Nephron progenitor cell (in vitro differentiated cells): ENCODE results near the gene TFB2M.
"Not testable (repeated sequence)": the region's sequence is repeated elsewhere in the genome, so short reads cannot be mapped to it uniquely, and the experiment has no call there.

Experiments
- DNase-seq: peaks from one replicate; pipeline ENCODE4 v3.0.0; 2021
- H3K27ac Mint-ChIP-seq: 2 replicates; pipeline ENCODE4 v1.8.0; 2021; ENCODE audit warnings: mild to moderate bottlenecking, moderate library complexity, mixed read lengths
- H3K27me3 Mint-ChIP-seq: 2 replicates; pipeline ENCODE4 v1.8.0; 2021; ENCODE audit warnings: mild to moderate bottlenecking, low read depth, mixed read lengths; ENCODE audit not compliant: poor library complexity
- H3K36me3 Mint-ChIP-seq: 2 replicates; pipeline ENCODE4 v1.8.0; 2021; ENCODE audit warnings: low read depth, mixed read lengths
- H3K4me1 Mint-ChIP-seq: 2 replicates; pipeline ENCODE4 v1.8.0; 2021; ENCODE audit warnings: mixed read lengths
- H3K4me3 Mint-ChIP-seq: 2 replicates; pipeline ENCODE4 v1.8.0; 2021; ENCODE audit warnings: mild to moderate bottlenecking, moderate library complexity, mixed read lengths
- H3K9me3 Mint-ChIP-seq: 2 replicates; pipeline ENCODE4 v1.8.0; 2021; ENCODE audit warnings: mild to moderate bottlenecking, moderate library complexity, mixed read lengths
- TF ChIP-seq, protein P1 (sequence below): fragments of 200-600 bp; sonication (generic); IDR thresholded peaks from 2 replicates; pipeline ENCODE4 v1.5.0; 2021; ENCODE audit warnings: antibody characterized with exemption

TFB2M gene, protein sequence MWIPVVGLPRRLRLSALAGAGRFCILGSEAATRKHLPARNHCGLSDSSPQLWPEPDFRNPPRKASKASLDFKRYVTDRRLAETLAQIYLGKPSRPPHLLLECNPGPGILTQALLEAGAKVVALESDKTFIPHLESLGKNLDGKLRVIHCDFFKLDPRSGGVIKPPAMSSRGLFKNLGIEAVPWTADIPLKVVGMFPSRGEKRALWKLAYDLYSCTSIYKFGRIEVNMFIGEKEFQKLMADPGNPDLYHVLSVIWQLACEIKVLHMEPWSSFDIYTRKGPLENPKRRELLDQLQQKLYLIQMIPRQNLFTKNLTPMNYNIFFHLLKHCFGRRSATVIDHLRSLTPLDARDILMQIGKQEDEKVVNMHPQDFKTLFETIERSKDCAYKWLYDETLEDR

DNA sequence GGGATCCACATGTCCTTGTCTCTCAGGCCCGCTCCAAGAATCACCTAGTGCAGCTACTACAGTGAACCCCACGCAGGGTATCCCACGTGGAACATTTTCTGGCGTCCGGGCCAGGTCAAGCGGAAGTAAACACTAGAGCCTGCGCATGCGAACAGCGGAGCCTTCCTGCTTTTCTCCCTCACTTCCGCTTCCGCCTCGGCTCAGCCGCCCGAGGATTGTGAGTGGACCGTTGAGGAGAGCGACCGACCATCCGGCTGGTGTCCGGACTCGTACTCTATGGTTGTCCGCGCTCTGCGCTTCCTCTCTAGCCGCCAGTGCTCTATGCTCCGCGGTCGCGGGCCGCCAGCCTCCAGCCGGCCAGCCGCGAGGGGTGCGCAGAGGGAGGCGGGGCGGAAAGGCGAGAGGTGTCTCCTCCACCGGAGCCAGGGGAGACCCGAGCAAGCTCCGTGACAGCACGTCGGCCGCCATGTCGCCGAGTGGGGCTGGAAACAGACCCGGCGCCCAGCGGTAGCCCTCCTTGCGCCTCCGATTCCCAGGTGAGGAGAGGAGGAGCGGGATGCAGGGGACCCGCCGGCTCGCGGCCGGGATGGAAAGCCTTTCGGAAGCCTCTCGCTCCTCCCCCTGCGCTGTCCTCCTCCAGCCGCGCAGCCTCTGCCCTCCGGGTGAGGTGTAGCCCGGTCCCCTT is at the start of gene TFB2M, which contains the start of gene CNST:
Gene TFB2M (minus strand): TSS at position 134 of the 685 bp plus-strand sequence. CDS start 123 bp downstream, at position 11.
Gene CNST (plus strand): TSS at position 329 of the 685 bp plus-strand sequence. CDS start 25,107 bp downstream, outside the sequence.
- TF ChIP-seq, protein P1, sequence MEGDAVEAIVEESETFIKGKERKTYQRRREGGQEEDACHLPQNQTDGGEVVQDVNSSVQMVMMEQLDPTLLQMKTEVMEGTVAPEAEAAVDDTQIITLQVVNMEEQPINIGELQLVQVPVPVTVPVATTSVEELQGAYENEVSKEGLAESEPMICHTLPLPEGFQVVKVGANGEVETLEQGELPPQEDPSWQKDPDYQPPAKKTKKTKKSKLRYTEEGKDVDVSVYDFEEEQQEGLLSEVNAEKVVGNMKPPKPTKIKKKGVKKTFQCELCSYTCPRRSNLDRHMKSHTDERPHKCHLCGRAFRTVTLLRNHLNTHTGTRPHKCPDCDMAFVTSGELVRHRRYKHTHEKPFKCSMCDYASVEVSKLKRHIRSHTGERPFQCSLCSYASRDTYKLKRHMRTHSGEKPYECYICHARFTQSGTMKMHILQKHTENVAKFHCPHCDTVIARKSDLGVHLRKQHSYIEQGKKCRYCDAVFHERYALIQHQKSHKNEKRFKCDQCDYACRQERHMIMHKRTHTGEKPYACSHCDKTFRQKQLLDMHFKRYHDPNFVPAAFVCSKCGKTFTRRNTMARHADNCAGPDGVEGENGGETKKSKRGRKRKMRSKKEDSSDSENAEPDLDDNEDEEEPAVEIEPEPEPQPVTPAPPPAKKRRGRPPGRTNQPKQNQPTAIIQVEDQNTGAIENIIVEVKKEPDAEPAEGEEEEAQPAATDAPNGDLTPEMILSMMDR, result no peak

DNA sequence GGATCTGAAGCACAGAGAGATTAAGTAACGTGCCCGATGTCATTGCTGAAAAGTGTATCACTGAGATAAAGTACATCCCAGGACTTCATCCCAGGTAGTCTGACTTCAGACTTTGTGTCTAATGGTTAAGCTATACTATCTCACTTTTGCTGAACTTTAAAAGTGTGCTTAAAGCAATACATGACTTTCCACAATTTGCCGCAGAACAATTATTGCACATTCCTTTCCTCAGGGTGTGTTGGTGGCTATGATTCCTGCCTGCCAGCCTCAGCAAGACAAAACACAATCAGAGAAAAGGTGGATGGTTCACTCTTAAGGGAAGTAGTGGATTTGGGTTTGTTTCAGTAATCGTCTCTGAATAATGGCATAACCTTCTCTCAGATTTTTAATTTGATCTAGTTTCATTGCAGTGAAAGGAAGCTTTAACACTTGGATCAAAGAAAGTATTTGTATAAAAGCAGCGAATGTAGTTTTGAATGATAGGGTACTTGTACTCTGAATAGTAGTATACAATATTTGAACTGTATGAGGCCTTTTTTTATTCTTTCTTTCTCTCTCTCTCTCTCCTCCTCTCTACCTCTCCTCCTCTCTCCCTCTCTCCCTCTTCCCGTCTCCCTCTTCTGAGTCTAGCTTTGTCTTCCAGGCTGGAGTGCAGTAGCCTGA is 47.2 kb upstream of the TFB2M start:
- Mint-ChIP-seq H3K4me1 (peaks cover 26% of the 10 kb centered on the region), H3K27me3 (no peaks in the 10 kb centered on the region), H3K27ac (peak overlapping the region; percentile 57), H3K9me3 (no peaks in the 10 kb centered on the region), H3K4me3 (no peak overlapping the region), H3K36me3 (peaks cover 25% of the 10 kb centered on the region)
- TF ChIP-seq, protein P1, result no peak
- DNase-seq, result no peak

More for the DNA sequence above, at the start of gene TFB2M, which contains the start of gene CNST:
- Mint-ChIP-seq H3K36me3 (peaks cover 6% of the 10 kb centered on the region), H3K4me1 (peaks cover 39% of the 10 kb centered on the region), H3K27ac (peak within 1 kb of the TSS; percentile 99), H3K27me3 (no peaks in the 10 kb centered on the region), H3K4me3 (peak within 1 kb of the TSS; percentile 99), H3K9me3 (no peaks in the 10 kb centered on the region)
- DNase-seq, result peak; percentile 97

DNA sequence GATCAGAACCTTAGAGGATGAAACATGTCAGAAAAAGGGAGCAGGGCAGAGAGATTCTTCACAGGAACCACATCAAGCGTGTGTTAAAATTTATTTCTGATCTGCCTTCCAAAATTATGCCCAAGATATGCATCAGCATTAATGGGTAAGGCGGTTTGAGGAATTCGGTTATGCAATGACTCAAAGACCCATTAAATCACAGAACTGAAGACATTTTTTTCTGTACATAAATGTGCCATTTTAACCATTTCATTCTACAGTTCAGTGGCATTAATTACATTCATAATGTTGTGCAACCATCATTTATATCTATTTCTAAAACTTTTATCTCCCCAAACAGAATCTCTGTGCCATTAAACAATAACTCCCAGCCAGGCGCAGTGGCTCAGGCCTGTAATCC is 43.6 kb upstream of the TFB2M start:
- no peaks in the 10 kb centered on the region for H3K27me3 Mint-ChIP-seq
- H3K4me1 Mint-ChIP-seq, result peaks cover 17% of the 10 kb centered on the region
- TF ChIP-seq, protein P1, result no peak
- H3K4me3 Mint-ChIP-seq, result no peak overlapping the region
- peaks cover 24% of the 10 kb centered on the region for H3K9me3 Mint-ChIP-seq
- peaks cover 42% of the 10 kb centered on the region for H3K36me3 Mint-ChIP-seq
- no peak for DNase-seq
- no peak overlapping the region for H3K27ac Mint-ChIP-seq

DNA sequence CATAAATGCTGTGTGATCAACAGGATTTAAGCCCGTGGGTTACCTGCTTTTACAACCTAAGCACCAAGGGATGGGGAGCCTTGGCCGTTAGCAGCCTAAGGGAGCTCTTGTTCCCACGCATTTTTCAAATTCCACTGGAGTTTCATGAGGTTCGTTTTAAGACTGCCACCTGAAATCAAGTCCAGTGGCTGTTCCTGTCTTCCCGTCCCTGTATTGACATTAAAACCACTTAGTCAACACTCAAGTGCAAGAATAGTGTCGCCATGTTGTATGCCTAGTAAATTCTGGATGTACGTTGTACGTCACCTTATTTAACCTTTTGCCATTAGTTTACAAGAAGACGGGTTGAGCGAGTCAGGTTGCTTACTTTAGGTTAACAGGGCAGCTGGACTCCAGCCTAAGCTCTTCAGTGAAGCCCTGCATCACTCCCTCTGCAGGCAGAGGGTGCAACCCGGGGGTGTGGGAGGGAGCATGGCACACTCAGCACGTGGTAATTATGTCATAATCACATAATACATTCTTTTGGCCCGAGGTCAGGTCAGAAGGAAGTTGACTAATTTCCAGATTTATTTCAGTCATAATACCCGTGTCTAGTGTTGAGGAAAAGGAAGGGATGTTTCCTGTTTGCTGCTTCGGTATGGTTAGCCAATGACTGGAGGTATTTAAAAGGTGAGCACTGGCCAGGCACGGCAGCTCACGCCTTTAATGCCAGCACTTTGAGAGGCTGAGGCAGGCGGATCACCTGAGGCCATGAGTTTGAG is 42.7 kb upstream of the TFB2M start:
- Mint-ChIP-seq H3K9me3 (peaks cover 32% of the 10 kb centered on the region), H3K27ac (peak overlapping the region; percentile 13), H3K4me3 (no peak overlapping the region), H3K36me3 (peaks cover 45% of the 10 kb centered on the region), H3K4me1 (peaks cover 17% of the 10 kb centered on the region), H3K27me3 (no peaks in the 10 kb centered on the region)
- DNase-seq, result no peak
- TF ChIP-seq, protein P1, result no peak

DNA sequence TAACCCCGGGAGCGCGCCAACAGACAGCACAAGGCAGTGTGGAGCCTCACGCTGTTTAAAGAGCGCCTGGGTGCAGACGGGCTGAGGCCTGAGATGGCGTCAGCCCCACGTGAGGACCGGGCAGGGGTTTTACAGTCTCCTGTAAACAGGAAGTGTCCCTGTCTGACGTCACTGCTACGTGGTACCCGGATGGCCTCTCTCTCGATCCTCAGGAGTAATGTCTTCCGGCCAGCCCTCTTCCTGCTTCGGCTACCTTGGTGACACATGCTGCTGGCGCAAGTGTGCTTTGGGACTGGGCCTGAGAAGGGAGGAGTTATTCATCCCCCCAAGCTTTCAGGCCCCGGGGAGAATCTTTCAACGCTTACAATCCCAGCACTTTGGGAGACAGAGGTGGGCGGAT is 41.4 kb upstream of the TFB2M start:
- no peak for DNase-seq
- Mint-ChIP-seq H3K4me3 (no peak overlapping the region), H3K4me1 (peaks cover 17% of the 10 kb centered on the region), H3K27ac (no peak overlapping the region), H3K9me3 (peaks cover 46% of the 10 kb centered on the region), H3K36me3 (peaks cover 58% of the 10 kb centered on the region), H3K27me3 (no peaks in the 10 kb centered on the region)
- TF ChIP-seq, protein P1, result no peak

DNA sequence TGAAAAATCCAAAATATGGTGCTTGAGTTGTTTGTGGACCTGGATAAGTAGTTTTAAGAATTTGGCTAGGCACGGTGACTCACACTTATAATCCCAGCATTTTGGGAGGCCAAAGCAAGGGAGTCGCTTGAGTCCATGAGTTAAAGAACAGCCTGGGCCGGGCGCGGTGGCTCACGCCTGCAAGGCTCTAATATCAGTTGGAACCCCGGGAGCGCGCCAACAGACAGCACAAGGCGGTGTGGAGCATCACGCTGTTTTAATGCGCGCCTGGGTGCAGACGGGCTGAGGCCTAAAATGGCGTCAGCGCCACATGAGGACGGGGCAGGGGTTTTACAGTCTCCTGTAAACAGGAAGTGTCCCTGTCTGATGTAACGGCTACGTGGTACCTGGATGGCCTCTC is 39.2 kb upstream of the TFB2M start:
- not testable (repeated sequence) for H3K27me3 Mint-ChIP-seq, H3K4me3 Mint-ChIP-seq, H3K27ac Mint-ChIP-seq, DNase-seq, H3K4me1 Mint-ChIP-seq
- Mint-ChIP-seq H3K9me3 (peaks cover 53% of the 10 kb centered on the region), H3K36me3 (peaks cover 73% of the 10 kb centered on the region)
